Smooth muscle cell (in vitro differentiated cells): Measurements from ENCODE around the gene NSMCE3. TPM values are rescaled to one million over a fixed set of nuclear protein-coding genes. Genes with fewer than 3 reads are reported as not detected.

Experiments
- DNase-seq: peaks from one replicate; lab custom pipeline; 2025; ENCODE audit not compliant: unreplicated experiment; lab: John Stamatoyannopoulos, UW
- H2AFZ ChIP-seq: fragments of 200-600 bp; sonication (generic); 2 replicates; pipeline ENCODE4 v1.6.0; 2016; ENCODE audit warnings: antibody characterized with exemption, low read depth, mild to moderate bottlenecking
- H3F3A ChIP-seq: fragments of 200-600 bp; sonication (generic); 2 replicates; pipeline ENCODE4 v1.6.0; 2017; ENCODE audit warnings: antibody characterized with exemption, low read depth
- H3K27ac ChIP-seq: fragments of 200-600 bp; sonication (generic); 2 replicates; pipeline ENCODE4 v1.5.1; 2016; ENCODE audit warnings: low read depth, mild to moderate bottlenecking
- H3K27me3 ChIP-seq: fragments of 200-600 bp; sonication (generic); 2 replicates; pipeline ENCODE4 v1.6.1; 2016; ENCODE audit warnings: low read depth, mild to moderate bottlenecking
- H3K36me3 ChIP-seq: fragments of 200-600 bp; sonication (generic); 2 replicates; pipeline ENCODE4 v1.5.1; 2016; ENCODE audit warnings: low read depth
- H3K4me1 ChIP-seq: fragments of 200-600 bp; sonication (generic); 2 replicates; pipeline ENCODE4 v1.5.1; 2016; ENCODE audit warnings: low read depth
- H3K4me2 ChIP-seq: fragments of 200-600 bp; sonication (generic); 2 replicates; pipeline ENCODE4 v1.6.0; 2016; ENCODE audit warnings: mild to moderate bottlenecking
- H3K4me3 ChIP-seq: fragments of 200-600 bp; sonication (generic); 2 replicates; pipeline ENCODE4 v1.5.1; 2016; ENCODE audit warnings: mild to moderate bottlenecking
- H3K79me2 ChIP-seq: fragments of 200-600 bp; sonication (generic); 2 replicates; pipeline ENCODE4 v1.6.0; 2016; ENCODE audit warnings: low read depth, mild to moderate bottlenecking
- H3K9ac ChIP-seq: fragments of 200-600 bp; sonication (generic); 2 replicates; pipeline ENCODE4 v1.6.0; 2016; ENCODE audit warnings: low read depth
- H3K9me3 ChIP-seq: fragments of 200-600 bp; sonication (generic); replicated peaks from 2 replicates; pipeline ENCODE4 v1.5.1; 2016; ENCODE audit warnings: low read depth
- H4K20me1 ChIP-seq: fragments of 200-600 bp; sonication (generic); 2 replicates; pipeline ENCODE4 v1.6.0; 2016; ENCODE audit warnings: low read depth
- CTCF ChIP-seq: fragments of 200-600 bp; sonication (generic); IDR thresholded peaks from 2 replicates; pipeline ENCODE4 v1.5.1; 2017; ENCODE audit warnings: borderline replicate concordance, mild to moderate bottlenecking, antibody characterized with exemption; ENCODE audit not compliant: insufficient read depth, poor library complexity, severe bottlenecking
- WGBS: methylation state at CpG from one replicate; pipeline ENCODE4 v1.1.7; 2016; ENCODE audit warnings: low lambda C conversion rate; 5-methylcytosine and 5-hydroxymethylcytosine counted together
- polyA plus RNA-seq: library from polyadenylated mRNA; unstranded; fragments of >200 nt; fragmentation: Nextera tagmentation; extraction: Ambion mirVana; gene quantifications from 2 replicates; pipeline ENCODE4 v1.2.1, GENCODE V29; 2016
- small RNA-seq: library from RNA; depleted of rRNA; stranded (forward); fragments of <200 nt; gene quantifications from one replicate; pipeline ENCODE3, GENCODE V24; 2014
- total RNA-seq: library from RNA; depleted of rRNA; stranded (reverse); fragments of >200 nt; gene quantifications from 2 replicates; pipeline ENCODE4 v1.2.3, GENCODE V29; 2014

NSMCE3 gene
- total and polyA plus RNA-seq, 2 experiments from 2014 or later, result 19.0 to 19.4 TPM

DNA sequence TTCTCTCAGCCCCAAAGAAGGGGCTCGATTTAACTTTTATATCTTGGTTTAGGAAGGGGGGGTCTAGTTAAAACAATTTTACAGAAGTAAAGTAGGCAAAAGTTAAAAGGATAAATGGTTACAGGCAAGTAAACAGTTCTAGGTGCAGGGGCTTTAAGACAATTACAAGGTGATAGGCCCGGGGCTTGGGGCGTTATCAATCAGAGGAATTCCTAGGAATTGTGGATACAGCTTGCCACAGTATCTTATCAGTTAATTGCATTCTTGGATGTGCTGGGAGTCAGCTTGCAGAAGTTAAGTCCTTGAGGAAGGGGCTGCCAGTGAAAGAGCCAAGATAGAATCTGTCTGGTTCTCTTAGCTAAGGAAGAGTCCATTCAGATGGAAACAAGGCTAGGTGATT is 52.7 kb downstream of the NSMCE3 start:
- H2AFZ ChIP-seq, result no peak overlapping the region
- no peak overlapping the region for H3K27ac ChIP-seq
- no peak overlapping the region for H3K9ac ChIP-seq
- no peak overlapping the region for H3K4me2 ChIP-seq
- WGBS, result 33% methylated on average over 3 of the region's 3 CpGs
- DNase-seq, result no peak
- no peaks in the 10 kb centered on the region for H3K9me3 ChIP-seq
- H4K20me1 ChIP-seq, result no peaks in the 10 kb centered on the region
- H3K4me3 ChIP-seq, result no peak overlapping the region
- H3F3A ChIP-seq, result no peaks in the 10 kb centered on the region
- TF ChIP-seq CTCF, result no peak
- no peaks in the 10 kb centered on the region for H3K79me2 ChIP-seq
- no peaks in the 10 kb centered on the region for H3K36me3 ChIP-seq
- no peaks in the 10 kb centered on the region for H3K4me1 ChIP-seq
- no peaks in the 10 kb centered on the region for H3K27me3 ChIP-seq

Small RNA genes lying within 50 kb of the gene (small RNA-seq; reads per million reads assigned to genes)
- not detected for gene RF00201
